NT2/D1 (cell line): ENCODE results near the gene APC.

ENCODE experiments used
- SUZ12 ChIP-seq: IDR thresholded peaks from 2 replicates; pipeline ENCODE4 v1.6.1; 2011; ENCODE audit not compliant: insufficient read length, insufficient read depth; ENCODE audit errors: extremely low read depth
- YY1 ChIP-seq: IDR thresholded peaks from 2 replicates; pipeline ENCODE4 v1.6.1; 2011; ENCODE audit not compliant: insufficient read length, insufficient read depth
- ZNF274 ChIP-seq: IDR thresholded peaks from 2 replicates; pipeline ENCODE4 v1.6.1; 2011; ENCODE audit warnings: mild to moderate bottlenecking, low read depth, low read length

GRCh38 chr5:112691758-112692157 lies 45.9 kb upstream of the APC start:
- TF ChIP-seq ZNF274 (no peak), YY1 (no peak), SUZ12 (no peak)
